IMR-90 (cell line): ENCODE results near the gene IL11RA.

Source experiments
- CEBPB ChIP-seq: IDR thresholded peaks from 2 replicates; pipeline ENCODE4 v1.6.1; 2012; ENCODE audit warnings: low read depth, low read length, improper control_type of control experiment
- FOS ChIP-seq: fragments of 150-350 bp; IDR thresholded peaks from 2 replicates; pipeline ENCODE4 v1.6.1; 2016; ENCODE audit warnings: low read depth, low read length
- MAFK ChIP-seq: IDR thresholded peaks from 2 replicates; pipeline ENCODE4 v1.6.1; 2012; ENCODE audit warnings: low read depth, low read length, improper control_type of control experiment
- POLR2A ChIP-seq: IDR thresholded peaks from 2 replicates; pipeline ENCODE4 v1.6.1; 2012; ENCODE audit warnings: mild to moderate bottlenecking, low read depth, low read length
- RAD21 ChIP-seq: IDR thresholded peaks from 2 replicates; pipeline ENCODE4 v1.6.1; 2012; ENCODE audit warnings: low read length, improper control_type of control experiment
- RCOR1 ChIP-seq: IDR thresholded peaks from 2 replicates; pipeline ENCODE4 v1.6.1; 2012; ENCODE audit warnings: mild to moderate bottlenecking, low read length, improper control_type of control experiment; ENCODE audit not compliant: insufficient replicate concordance
- RFX5 ChIP-seq: IDR thresholded peaks from 2 replicates; pipeline ENCODE4 v1.8.0; 2012; ENCODE audit warnings: low read depth, mild to moderate bottlenecking, low read length, moderate library complexity
- SMC3 ChIP-seq: fragments of 150-350 bp; IDR thresholded peaks from 2 replicates; pipeline ENCODE4 v1.6.1; 2016; ENCODE audit warnings: low read depth, mild to moderate bottlenecking, antibody characterized with exemption, low read length, moderate library complexity
- TF ChIP-seq, protein P1 (sequence below): conservative IDR thresholded peaks from 2 replicates; pipeline ENCODE4 v1.5.1; 2012; ENCODE audit warnings: mild to moderate bottlenecking, low read depth, low read length, improper control_type of control experiment
- TF ChIP-seq, protein P2 (sequence below): fragments of 150-350 bp; IDR thresholded peaks from 2 replicates; pipeline ENCODE4 v1.6.1; 2017; ENCODE audit warnings: mild to moderate bottlenecking, antibody characterized with exemption, low read length, low read depth

DNA sequence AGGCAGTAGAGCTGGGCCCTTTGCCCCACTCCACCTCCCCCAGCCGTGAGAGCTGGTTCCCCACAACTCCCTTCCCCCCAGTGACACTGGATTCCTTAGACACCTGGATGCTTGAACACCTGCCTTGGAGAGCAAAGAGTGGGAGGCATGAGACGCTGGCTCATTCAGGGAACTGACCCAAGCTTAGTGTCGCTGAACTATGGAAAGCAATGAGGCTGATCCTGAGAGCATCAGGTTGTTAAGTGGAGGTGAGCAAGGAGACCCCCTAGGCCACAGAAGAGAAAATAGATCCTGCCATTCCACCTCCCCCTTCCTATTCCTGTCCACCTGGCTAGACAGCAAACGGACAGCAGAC lies 37.1 kb downstream of the IL11RA start:
- TF ChIP-seq, protein P1, sequence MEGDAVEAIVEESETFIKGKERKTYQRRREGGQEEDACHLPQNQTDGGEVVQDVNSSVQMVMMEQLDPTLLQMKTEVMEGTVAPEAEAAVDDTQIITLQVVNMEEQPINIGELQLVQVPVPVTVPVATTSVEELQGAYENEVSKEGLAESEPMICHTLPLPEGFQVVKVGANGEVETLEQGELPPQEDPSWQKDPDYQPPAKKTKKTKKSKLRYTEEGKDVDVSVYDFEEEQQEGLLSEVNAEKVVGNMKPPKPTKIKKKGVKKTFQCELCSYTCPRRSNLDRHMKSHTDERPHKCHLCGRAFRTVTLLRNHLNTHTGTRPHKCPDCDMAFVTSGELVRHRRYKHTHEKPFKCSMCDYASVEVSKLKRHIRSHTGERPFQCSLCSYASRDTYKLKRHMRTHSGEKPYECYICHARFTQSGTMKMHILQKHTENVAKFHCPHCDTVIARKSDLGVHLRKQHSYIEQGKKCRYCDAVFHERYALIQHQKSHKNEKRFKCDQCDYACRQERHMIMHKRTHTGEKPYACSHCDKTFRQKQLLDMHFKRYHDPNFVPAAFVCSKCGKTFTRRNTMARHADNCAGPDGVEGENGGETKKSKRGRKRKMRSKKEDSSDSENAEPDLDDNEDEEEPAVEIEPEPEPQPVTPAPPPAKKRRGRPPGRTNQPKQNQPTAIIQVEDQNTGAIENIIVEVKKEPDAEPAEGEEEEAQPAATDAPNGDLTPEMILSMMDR: no peak
- TF ChIP-seq SMC3 (no peak), POLR2A (no peak), CEBPB (no peak), FOS (no peak), RAD21 (no peak), RCOR1 (no peak), RFX5 (no peak), MAFK (no peak)
- TF ChIP-seq, protein P2, sequence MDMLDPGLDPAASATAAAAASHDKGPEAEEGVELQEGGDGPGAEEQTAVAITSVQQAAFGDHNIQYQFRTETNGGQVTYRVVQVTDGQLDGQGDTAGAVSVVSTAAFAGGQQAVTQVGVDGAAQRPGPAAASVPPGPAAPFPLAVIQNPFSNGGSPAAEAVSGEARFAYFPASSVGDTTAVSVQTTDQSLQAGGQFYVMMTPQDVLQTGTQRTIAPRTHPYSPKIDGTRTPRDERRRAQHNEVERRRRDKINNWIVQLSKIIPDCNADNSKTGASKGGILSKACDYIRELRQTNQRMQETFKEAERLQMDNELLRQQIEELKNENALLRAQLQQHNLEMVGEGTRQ: no peak
